ENCODE results near the gene TBX15. TPM values are rescaled to one million over a fixed set of nuclear protein-coding genes. Genes with fewer than 3 reads are reported as not detected.

Gene TBX15
- not detected for total RNA-seq

- no peak for ATAC-seq (ENCODE audit: low read depth)
- Mint-ChIP-seq H3K4me3 (peak within 1 kb of the TSS; percentile 63), H3K27me3 (peaks cover 92% of the 10 kb centered on the region), H3K36me3 (peaks cover 3% of the 10 kb centered on the region), H3K27ac (peak within 1 kb of the TSS; percentile 70), H3K4me1 (peaks cover 15% of the 10 kb centered on the region), H3K9me3 (peaks cover 15% of the 10 kb centered on the region)
- DNase-seq: no peak
- POLR2A ChIA-PET: no interaction called here
These were observed at the start of gene TBX15 for GRCh38 chr1:118988186-118989005. TBX15 (minus strand) TSS chr1:118988343; CDS start chr1:118987795, 548 bp downstream.

GRCh38 chr1:119034359-119034758 is 46.2 kb upstream of the TBX15 start:
- H3K4me1 Mint-ChIP-seq: no peaks in the 10 kb centered on the region
- H3K36me3 Mint-ChIP-seq: peaks cover 15% of the 10 kb centered on the region
- H3K27ac Mint-ChIP-seq: no peak overlapping the region
- H3K4me3 Mint-ChIP-seq: no peak overlapping the region
- ATAC-seq (ENCODE audit: low read depth) (no peak), DNase-seq (no peak)
- H3K9me3 Mint-ChIP-seq: peaks cover 3% of the 10 kb centered on the region
- no peaks in the 10 kb centered on the region for H3K27me3 Mint-ChIP-seq
- POLR2A ChIA-PET: no interaction called here

- no peak for ATAC-seq (ENCODE audit: low read depth)
- POLR2A ChIA-PET: no interaction called here
- peaks cover 14% of the 10 kb centered on the region for H3K36me3 Mint-ChIP-seq
These were observed 44.8 kb upstream of the TBX15 start for GRCh38 chr1:119032986-119033385.

GRCh38 chr1:119027759-119028158 is 39.6 kb upstream of the TBX15 start:
- no peak overlapping the region for H3K27ac Mint-ChIP-seq
- POLR2A ChIA-PET: no interaction called here
- H3K36me3 Mint-ChIP-seq: peaks cover 10% of the 10 kb centered on the region
- ATAC-seq (ENCODE audit: low read depth) (no peak), DNase-seq (no peak)
- H3K9me3 Mint-ChIP-seq: peaks cover 9% of the 10 kb centered on the region
- no peaks in the 10 kb centered on the region for H3K4me1 Mint-ChIP-seq
- H3K4me3 Mint-ChIP-seq: no peak overlapping the region
- H3K27me3 Mint-ChIP-seq: no peaks in the 10 kb centered on the region

More at GRCh38 chr1:119032986-119033385, 44.8 kb upstream of the TBX15 start:
- peaks cover 3% of the 10 kb centered on the region for H3K9me3 Mint-ChIP-seq
- DNase-seq: no peak
- H3K27ac Mint-ChIP-seq: no peak overlapping the region
- H3K27me3 Mint-ChIP-seq: no peaks in the 10 kb centered on the region
- H3K4me1 Mint-ChIP-seq: no peaks in the 10 kb centered on the region
- H3K4me3 Mint-ChIP-seq: no peak overlapping the region

GRCh38 chr1:119026956-119027355 is 38.8 kb upstream of the TBX15 start:
- Mint-ChIP-seq H3K4me1 (no peaks in the 10 kb centered on the region), H3K4me3 (no peak overlapping the region)
- POLR2A ChIA-PET: no interaction called here

GRCh38 chr1:119015547-119015946 is 27.4 kb upstream of the TBX15 start:
- peaks cover 5% of the 10 kb centered on the region for H3K27me3 Mint-ChIP-seq

More at GRCh38 chr1:119026956-119027355, 38.8 kb upstream of the TBX15 start:
- Mint-ChIP-seq H3K36me3 (peaks cover 10% of the 10 kb centered on the region), H3K27me3 (no peaks in the 10 kb centered on the region), H3K9me3 (peaks cover 9% of the 10 kb centered on the region), H3K27ac (no peak overlapping the region)
- no peak for DNase-seq
- no peak for ATAC-seq (ENCODE audit: low read depth)

GRCh38 chr1:119012383-119012782 is 24.2 kb upstream of the TBX15 start:
- peaks cover 24% of the 10 kb centered on the region for H3K27me3 Mint-ChIP-seq
- no peaks in the 10 kb centered on the region for H3K9me3 Mint-ChIP-seq
- no peak for DNase-seq

More at GRCh38 chr1:119015547-119015946, 27.4 kb upstream of the TBX15 start:
- peaks cover 9% of the 10 kb centered on the region for H3K9me3 Mint-ChIP-seq
- H3K36me3 Mint-ChIP-seq: peaks cover 9% of the 10 kb centered on the region
- H3K4me3 Mint-ChIP-seq: no peak overlapping the region
- DNase-seq: no peak
- no peak overlapping the region for H3K27ac Mint-ChIP-seq
- no peaks in the 10 kb centered on the region for H3K4me1 Mint-ChIP-seq
- ATAC-seq (ENCODE audit: low read depth): no peak
- POLR2A ChIA-PET: no interaction called here

GRCh38 chr1:119011706-119012105 is 23.6 kb upstream of the TBX15 start:
- Mint-ChIP-seq H3K27ac (no peak overlapping the region), H3K4me3 (no peak overlapping the region), H3K36me3 (no peaks in the 10 kb centered on the region), H3K4me1 (peaks cover 3% of the 10 kb centered on the region), H3K27me3 (peaks cover 29% of the 10 kb centered on the region), H3K9me3 (no peaks in the 10 kb centered on the region)
- DNase-seq: no peak
- POLR2A ChIA-PET: no interaction called here
- ATAC-seq (ENCODE audit: low read depth): no peak

More at GRCh38 chr1:119012383-119012782, 24.2 kb upstream of the TBX15 start:
- peaks cover 3% of the 10 kb centered on the region for H3K4me1 Mint-ChIP-seq
- no peaks in the 10 kb centered on the region for H3K36me3 Mint-ChIP-seq
- POLR2A ChIA-PET: no interaction called here
- ATAC-seq (ENCODE audit: low read depth): no peak
- no peak overlapping the region for H3K27ac Mint-ChIP-seq
- no peak overlapping the region for H3K4me3 Mint-ChIP-seq

- DNase-seq: no peak
- H3K27me3 Mint-ChIP-seq: peaks cover 34% of the 10 kb centered on the region
- no peaks in the 10 kb centered on the region for H3K9me3 Mint-ChIP-seq
- no peaks in the 10 kb centered on the region for H3K36me3 Mint-ChIP-seq
- peaks cover 4% of the 10 kb centered on the region for H3K4me1 Mint-ChIP-seq
- H3K4me3 Mint-ChIP-seq: no peak overlapping the region
- no peak overlapping the region for H3K27ac Mint-ChIP-seq
- ATAC-seq (ENCODE audit: low read depth): no peak
- POLR2A ChIA-PET: no interaction called here
These were observed 23.0 kb upstream of the TBX15 start for GRCh38 chr1:119011116-119011515.

- Mint-ChIP-seq H3K4me1 (peaks cover 4% of the 10 kb centered on the region), H3K27me3 (peaks cover 41% of the 10 kb centered on the region), H3K9me3 (no peaks in the 10 kb centered on the region), H3K27ac (no peak overlapping the region), H3K36me3 (no peaks in the 10 kb centered on the region), H3K4me3 (no peak overlapping the region)
- DNase-seq (no peak), ATAC-seq (ENCODE audit: low read depth) (no peak)
- POLR2A ChIA-PET: no interaction called here
These were observed 22.1 kb upstream of the TBX15 start for GRCh38 chr1:119010201-119010600.

- H3K4me3 Mint-ChIP-seq: no peak overlapping the region
- H3K27me3 Mint-ChIP-seq: peaks cover 50% of the 10 kb centered on the region
- POLR2A ChIA-PET: no interaction called here
- no peak for DNase-seq
- H3K36me3 Mint-ChIP-seq: no peaks in the 10 kb centered on the region
- ATAC-seq (ENCODE audit: low read depth): no peak
- peaks cover 4% of the 10 kb centered on the region for H3K4me1 Mint-ChIP-seq
- no peak overlapping the region for H3K27ac Mint-ChIP-seq
- H3K9me3 Mint-ChIP-seq: peaks cover 2% of the 10 kb centered on the region
These were observed 21.1 kb upstream of the TBX15 start for GRCh38 chr1:119009312-119009655.

- Mint-ChIP-seq H3K27me3 (peaks cover 56% of the 10 kb centered on the region), H3K4me3 (peak overlapping the region; percentile 38), H3K9me3 (peaks cover 2% of the 10 kb centered on the region), H3K36me3 (no peaks in the 10 kb centered on the region), H3K4me1 (peaks cover 4% of the 10 kb centered on the region), H3K27ac (peak overlapping the region; percentile 20)
- POLR2A ChIA-PET: no interaction called here
- DNase-seq (no peak), ATAC-seq (ENCODE audit: low read depth) (no peak)
These were observed 20.6 kb upstream of the TBX15 start for GRCh38 chr1:119008483-119009311.

GRCh38 chr1:119007670-119008482 is 19.7 kb upstream of the TBX15 start:
- peaks cover 64% of the 10 kb centered on the region for H3K27me3 Mint-ChIP-seq
- peak overlapping the region; percentile 38 for H3K4me3 Mint-ChIP-seq
- H3K9me3 Mint-ChIP-seq: peaks cover 2% of the 10 kb centered on the region
- H3K4me1 Mint-ChIP-seq: peaks cover 4% of the 10 kb centered on the region
- DNase-seq: no peak
- H3K36me3 Mint-ChIP-seq: no peaks in the 10 kb centered on the region
- H3K27ac Mint-ChIP-seq: no peak overlapping the region
- POLR2A ChIA-PET: interaction anchor here (0.7 kb wide), 1 partner anchor 22 kb away, joined by 3 read pairs; no protein-coding TSS in a partner anchor
- ATAC-seq (ENCODE audit: low read depth): no peak

Measured in activated naive CD8-positive, alpha-beta T cell treated with anti-CD3 and anti-CD28 coated beads, Interleukin-2, amount 10 ng/mL, durations not matched to agents 7 days and 5 days (primary cell).